ENCODE results near the gene FKBP5. TPM values are rescaled to one million over a fixed set of nuclear protein-coding genes. Genes with fewer than 3 reads are reported as not detected.
"Not testable (repeated sequence)": the region's sequence is repeated elsewhere in the genome, so short reads cannot be mapped to it uniquely, and the experiment has no call there.

The FKBP5 gene
- total RNA-seq, 1 experiment from 2014 or later = 15.0 TPM

DNA sequence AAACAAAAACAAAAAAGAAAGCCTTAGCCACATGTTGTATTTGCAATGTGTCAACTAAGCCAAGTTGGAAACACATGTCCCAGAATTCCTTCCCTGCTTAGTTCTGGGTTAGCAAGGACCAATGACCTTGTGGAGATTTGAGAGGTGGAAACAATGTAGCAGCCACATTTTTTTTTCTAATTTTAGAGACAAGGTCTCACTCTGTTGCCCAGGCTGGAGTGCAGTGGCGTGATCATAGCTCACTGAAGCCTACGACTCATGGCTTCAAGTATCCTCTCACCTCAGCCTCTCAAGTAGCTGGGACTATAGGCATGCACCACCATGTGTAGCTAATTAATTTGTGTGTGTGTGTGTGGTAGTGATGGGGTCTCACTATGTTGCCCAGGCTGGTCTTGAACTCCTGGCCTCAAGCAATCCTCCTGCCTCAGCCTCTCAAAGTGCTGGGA is 117.8 kb downstream of the FKBP5 start:
- H3K36me3 ChIP-seq (replicated peaks; ENCODE audit: control insufficient read depth, insufficient read depth, low read length); H3K4me3 ChIP-seq (ENCODE audit: insufficient read depth, low read depth, low read length); DNase-seq; H3K27me3 ChIP-seq (ENCODE audit: control insufficient read depth, insufficient read depth, low read length): not testable (repeated sequence)

DNA sequence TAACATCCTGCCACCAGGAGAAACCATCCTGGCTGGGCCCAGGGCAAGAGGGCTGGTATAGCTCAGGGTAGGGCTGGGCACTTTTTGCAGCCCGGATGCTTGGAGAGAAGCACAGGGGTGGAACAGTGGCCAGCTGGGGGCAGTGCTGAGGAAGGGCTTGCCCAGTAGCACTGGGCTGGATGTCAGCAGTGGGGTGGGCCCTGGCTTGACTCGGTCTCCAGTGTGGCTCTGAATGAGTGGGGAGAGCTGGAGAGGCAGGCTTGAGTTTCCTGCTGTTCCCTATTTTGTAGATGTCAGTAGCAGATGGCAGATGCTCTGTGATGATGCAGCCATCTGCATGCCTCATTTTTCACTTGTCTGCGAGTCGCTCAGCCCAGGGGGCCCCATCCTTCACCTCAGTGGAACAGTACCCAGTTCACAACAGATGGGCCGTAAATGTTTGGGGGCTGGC is 119.7 kb downstream of the FKBP5 start:
- Histone ChIP-seq H3K36me3 (replicated peaks; ENCODE audit: control insufficient read depth, insufficient read depth, low read length) (no peaks in the 10 kb centered on the region; the same call in 1 of the 2 replicates), H3K4me3 (ENCODE audit: insufficient read depth, low read depth, low read length) (no peak overlapping the region), H3K27me3 (ENCODE audit: control insufficient read depth, insufficient read depth, low read length) (no peaks in the 10 kb centered on the region)
- DNase-seq = peak; percentile 69

DNA sequence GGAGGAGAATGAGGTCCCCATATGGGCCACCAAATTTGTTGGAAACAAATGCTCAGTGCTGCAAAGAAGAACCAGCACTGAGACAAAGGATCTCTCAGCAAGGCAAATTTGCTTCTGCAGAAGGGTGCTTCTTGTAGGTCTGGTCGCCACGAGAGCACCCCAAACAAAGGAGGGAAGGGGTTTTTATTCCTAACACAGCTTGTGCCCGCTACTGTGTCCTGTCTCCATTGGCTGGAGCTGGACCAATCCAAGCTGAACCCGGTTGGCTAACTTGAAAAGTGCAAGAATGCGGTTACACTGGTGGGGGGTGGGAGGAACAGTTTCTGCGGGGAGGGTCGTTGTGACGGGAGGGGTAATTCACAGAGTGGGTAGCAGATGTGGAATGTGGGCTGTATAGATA is 121.9 kb downstream of the FKBP5 start:
- Histone ChIP-seq H3K36me3 (replicated peaks; ENCODE audit: control insufficient read depth, insufficient read depth, low read length) (no peaks in the 10 kb centered on the region), H3K4me3 (ENCODE audit: insufficient read depth, low read depth, low read length) (peak overlapping the region; percentile 41; the same call in 1 of the 2 replicates), H3K27me3 (ENCODE audit: control insufficient read depth, insufficient read depth, low read length) (no peaks in the 10 kb centered on the region)
- no peak for DNase-seq

DNA sequence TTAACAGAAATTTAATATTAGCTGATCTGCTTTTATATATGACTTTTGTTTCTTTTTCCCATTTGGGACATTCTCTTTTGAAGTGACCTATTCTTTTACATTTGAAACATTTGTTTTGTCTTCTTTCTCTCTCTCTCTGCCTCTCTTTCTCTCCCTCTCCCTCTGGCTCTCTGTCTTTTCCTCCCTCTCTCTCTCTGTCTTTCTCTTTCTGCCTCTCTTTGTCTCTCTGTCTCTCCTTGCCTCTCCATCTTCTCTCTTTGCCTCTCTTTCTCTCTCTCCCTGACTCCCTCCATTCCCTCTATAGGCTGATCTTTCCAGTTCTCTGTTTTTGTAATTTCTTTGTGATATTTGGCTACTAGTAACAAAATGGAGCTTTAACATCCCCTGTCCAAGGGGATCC is 124.0 kb downstream of the FKBP5 start:
- H3K27me3 ChIP-seq (ENCODE audit: control insufficient read depth, insufficient read depth, low read length) = no peaks in the 10 kb centered on the region
- no peaks in the 10 kb centered on the region for H3K36me3 ChIP-seq (replicated peaks; ENCODE audit: control insufficient read depth, insufficient read depth, low read length)
- DNase-seq = no peak
- no peak overlapping the region for H3K4me3 ChIP-seq (ENCODE audit: insufficient read depth, low read depth, low read length)

DNA sequence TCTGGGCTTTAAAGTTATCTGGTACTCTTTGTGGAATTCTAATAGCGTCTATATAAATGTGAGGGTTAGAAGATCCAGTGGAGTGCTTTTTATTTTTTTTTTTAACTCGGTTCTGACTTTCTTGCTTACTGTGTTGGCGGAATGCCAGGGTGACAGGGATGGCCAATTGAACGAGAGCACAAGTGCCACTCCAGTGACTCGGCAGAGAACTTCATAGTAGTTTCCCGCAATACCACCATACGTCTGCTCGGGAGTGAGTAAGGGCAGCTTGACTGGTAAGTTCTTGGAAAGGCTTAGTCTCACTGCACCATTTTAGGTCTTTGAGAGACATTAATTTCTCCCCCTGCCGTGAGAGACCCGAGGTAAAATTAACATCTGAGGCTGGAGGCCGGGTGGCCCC is 126.7 kb downstream of the FKBP5 start:
- Histone ChIP-seq H3K4me3 (ENCODE audit: insufficient read depth, low read depth, low read length) (no peak overlapping the region), H3K27me3 (ENCODE audit: control insufficient read depth, insufficient read depth, low read length) (no peaks in the 10 kb centered on the region), H3K36me3 (replicated peaks; ENCODE audit: control insufficient read depth, insufficient read depth, low read length) (no peaks in the 10 kb centered on the region)
- DNase-seq = no peak

DNA sequence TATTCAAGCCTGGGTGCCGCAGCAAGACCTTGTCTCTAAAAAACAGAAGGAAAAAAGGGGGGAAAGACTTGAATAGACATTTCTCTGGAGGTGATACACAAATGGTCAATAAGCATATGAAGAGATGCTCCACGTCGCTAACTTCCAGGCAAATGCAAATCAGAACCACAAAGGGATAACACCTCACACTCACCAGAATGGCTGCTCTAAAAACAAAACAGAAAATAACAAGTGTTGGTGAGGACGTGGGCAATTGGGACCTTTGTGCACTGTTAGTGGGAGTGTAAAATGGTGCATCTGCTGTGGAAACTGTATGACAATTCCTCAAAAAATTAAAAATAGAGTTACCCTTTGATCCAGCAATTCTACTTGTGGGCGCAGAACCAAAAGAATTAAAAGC is 127.6 kb downstream of the FKBP5 start:
- Histone ChIP-seq H3K4me3 (ENCODE audit: insufficient read depth, low read depth, low read length) (no peak overlapping the region), H3K27me3 (ENCODE audit: control insufficient read depth, insufficient read depth, low read length) (no peaks in the 10 kb centered on the region), H3K36me3 (replicated peaks; ENCODE audit: control insufficient read depth, insufficient read depth, low read length) (no peaks in the 10 kb centered on the region)
- DNase-seq = no peak

DNA sequence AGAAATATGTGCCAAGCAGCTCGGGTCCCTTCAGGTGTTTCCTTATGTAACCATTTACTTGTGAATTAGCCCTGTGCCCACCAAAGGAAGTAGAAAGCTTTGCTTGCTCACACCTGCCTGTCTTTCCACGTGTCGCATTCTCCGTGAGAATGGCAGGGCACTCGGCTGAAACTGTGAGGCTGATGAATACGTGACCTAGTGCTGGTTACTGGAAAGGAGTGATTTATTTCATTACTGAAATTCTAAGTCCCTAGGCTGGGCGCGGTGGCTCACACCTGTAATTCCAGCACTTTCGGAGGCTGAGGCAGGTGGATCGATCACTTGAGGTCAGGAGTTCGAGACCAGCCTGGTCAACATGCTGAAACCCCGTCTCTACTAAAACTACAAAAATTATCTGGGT is 130.1 kb downstream of the FKBP5 start:
- Histone ChIP-seq H3K4me3 (ENCODE audit: insufficient read depth, low read depth, low read length) (no peak overlapping the region), H3K36me3 (replicated peaks; ENCODE audit: control insufficient read depth, insufficient read depth, low read length) (no peaks in the 10 kb centered on the region), H3K27me3 (ENCODE audit: control insufficient read depth, insufficient read depth, low read length) (no peaks in the 10 kb centered on the region)
- no peak for DNase-seq

DNA sequence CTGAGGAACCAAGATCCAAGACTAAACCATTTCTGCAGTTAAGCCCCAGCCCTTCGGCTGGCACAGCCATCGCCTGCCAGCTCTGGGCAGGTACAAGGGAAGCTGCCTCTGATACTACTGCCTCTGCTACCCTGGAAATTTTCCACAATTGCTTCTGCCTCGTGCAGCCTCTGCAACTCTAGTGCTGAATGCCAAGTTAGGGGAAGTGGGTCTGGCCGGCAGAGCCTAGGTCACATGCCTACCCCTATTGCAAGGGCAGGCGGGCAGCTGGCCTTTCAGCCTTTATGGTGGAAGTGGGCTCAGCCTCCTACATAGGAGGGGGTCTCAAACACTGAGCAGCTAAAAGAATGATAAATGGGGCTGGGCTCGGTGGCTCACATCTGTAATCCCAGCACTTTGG is 131.5 kb downstream of the FKBP5 start:
- no peak for DNase-seq
- H3K4me3 ChIP-seq (ENCODE audit: insufficient read depth, low read depth, low read length) = no peak overlapping the region

DNA sequence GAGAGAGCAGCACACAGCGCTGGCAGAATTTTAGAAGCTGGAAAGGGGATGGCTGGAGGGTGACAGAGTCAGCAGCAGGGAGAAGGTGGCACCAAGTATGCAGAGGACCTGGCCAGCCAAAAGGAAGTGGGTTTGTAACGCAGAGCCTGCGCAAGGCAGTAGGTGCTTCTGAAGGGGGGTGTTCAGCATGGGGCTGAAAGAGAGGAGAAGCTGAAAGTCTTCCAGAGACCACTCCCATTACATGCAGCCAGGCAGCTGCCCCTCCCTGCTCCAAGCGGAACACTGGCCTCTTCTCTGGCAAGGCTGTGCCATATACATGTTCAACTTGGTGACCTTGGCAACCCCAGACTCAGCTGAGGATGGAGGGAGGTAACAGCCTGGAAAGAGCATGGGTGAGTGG is 133.9 kb downstream of the FKBP5 start:
- H3K4me3 ChIP-seq (ENCODE audit: insufficient read depth, low read depth, low read length) = no peak overlapping the region
- no peaks in the 10 kb centered on the region for H3K36me3 ChIP-seq (replicated peaks; ENCODE audit: control insufficient read depth, insufficient read depth, low read length)
- H3K27me3 ChIP-seq (ENCODE audit: control insufficient read depth, insufficient read depth, low read length) = no peaks in the 10 kb centered on the region
- no peak for DNase-seq

More for the DNA sequence above, 131.5 kb downstream of the FKBP5 start:
- H3K27me3 ChIP-seq (ENCODE audit: control insufficient read depth, insufficient read depth, low read length) = no peaks in the 10 kb centered on the region
- no peaks in the 10 kb centered on the region for H3K36me3 ChIP-seq (replicated peaks; ENCODE audit: control insufficient read depth, insufficient read depth, low read length)

DNA sequence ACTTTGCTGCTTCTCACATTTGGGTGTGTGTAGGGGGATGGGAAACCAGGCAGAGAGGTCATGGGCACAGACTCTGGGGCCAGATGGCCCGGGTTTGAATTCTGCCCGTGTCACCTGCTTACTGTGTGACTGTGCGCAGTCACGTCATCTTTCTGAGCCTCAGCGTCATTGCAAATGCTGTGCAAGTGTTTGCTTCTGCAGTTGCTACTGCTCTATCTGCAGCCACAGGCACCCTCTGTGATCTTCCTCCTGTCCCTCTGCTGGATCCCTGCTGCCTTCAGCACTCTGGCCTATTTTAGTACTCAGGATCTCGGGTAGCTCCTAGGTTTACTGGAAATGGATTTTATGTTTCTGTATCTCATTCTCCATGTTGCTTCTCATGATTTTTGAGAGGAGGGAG is 135.4 kb downstream of the FKBP5 start:
- no peak for DNase-seq
- no peaks in the 10 kb centered on the region for H3K36me3 ChIP-seq (replicated peaks; ENCODE audit: control insufficient read depth, insufficient read depth, low read length)
- no peak overlapping the region for H3K4me3 ChIP-seq (ENCODE audit: insufficient read depth, low read depth, low read length)
- H3K27me3 ChIP-seq (ENCODE audit: control insufficient read depth, insufficient read depth, low read length) = no peaks in the 10 kb centered on the region

DNA sequence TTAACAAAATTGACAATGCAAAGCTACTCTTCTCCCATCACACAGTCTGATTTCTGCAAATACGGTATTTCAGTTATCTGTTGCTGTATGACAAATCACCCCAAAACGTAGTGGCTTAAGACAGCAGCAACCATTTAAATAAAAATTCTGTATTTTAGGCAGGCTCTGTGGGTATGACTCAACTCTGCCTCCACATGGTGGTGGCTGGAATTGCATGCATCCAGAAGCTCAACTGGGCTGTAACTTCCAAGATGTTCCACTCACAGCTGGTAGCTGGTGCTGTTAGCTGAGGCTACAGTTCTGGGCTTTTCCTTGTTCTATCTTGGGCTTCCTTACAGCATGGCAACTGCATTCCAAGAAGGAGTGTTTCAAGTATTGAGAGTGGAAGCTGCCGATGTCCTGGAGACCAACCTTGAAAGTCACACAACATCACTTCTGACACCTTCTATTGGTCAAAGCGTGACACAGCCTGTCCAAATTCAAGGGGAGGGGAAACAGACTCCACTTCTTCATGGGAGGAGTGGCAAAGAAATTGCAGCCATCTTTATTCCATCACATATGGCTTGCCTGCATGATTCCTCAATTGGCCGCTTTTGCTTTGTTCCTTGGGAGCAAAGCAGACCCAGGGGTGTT is 136.3 kb downstream of the FKBP5 start:
- H3K36me3 ChIP-seq (replicated peaks; ENCODE audit: control insufficient read depth, insufficient read depth, low read length) = no peaks in the 10 kb centered on the region
- H3K27me3 ChIP-seq (ENCODE audit: control insufficient read depth, insufficient read depth, low read length) = no peaks in the 10 kb centered on the region
- H3K4me3 ChIP-seq (ENCODE audit: insufficient read depth, low read depth, low read length) = no peak overlapping the region
- DNase-seq = peak; percentile 60

DNA sequence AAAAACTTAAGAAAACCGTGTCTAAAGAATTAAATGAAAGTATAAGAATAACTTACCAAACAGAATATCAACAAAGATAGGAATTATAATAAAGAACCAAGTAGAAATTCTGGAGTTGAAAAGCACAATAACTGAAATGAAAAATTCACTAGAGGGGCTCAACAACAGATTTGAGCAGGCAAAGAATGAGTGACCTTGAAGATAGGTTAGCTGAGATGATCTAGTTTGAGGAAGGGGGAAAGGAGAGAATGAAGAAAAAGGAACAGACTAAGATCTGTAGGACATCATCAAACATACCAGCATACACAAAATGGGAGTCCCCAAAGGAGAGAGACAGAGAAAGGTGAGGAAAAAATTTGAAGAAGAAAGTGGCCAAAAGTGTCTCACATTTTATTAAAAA is 138.3 kb downstream of the FKBP5 start:
- H3K36me3 ChIP-seq (replicated peaks; ENCODE audit: control insufficient read depth, insufficient read depth, low read length) = no peaks in the 10 kb centered on the region
- no peak for DNase-seq
- no peaks in the 10 kb centered on the region for H3K27me3 ChIP-seq (ENCODE audit: control insufficient read depth, insufficient read depth, low read length)
- no peak overlapping the region for H3K4me3 ChIP-seq (ENCODE audit: insufficient read depth, low read depth, low read length)

DNA sequence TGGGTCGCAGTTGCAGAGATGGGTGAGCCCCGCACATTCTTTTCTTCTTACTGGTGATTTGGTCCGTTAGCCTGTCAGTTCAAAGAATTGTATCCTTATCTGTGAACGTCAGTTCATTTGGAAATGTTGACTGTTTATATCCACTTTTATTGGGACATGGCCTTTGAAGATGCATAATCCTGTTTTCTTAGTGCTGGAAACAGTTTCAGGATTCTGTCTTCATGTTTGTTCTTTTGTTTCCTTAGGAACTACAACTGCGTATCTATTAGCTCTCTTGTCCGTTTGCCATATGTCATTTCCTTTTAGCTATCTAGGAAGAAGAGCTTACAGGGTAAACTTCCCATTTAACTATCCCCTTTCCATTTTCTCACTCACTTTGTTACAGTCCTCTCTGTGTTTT is 141.0 kb downstream of the FKBP5 start:
- Histone ChIP-seq H3K27me3 (ENCODE audit: control insufficient read depth, insufficient read depth, low read length) (no peaks in the 10 kb centered on the region), H3K36me3 (replicated peaks; ENCODE audit: control insufficient read depth, insufficient read depth, low read length) (no peaks in the 10 kb centered on the region), H3K4me3 (ENCODE audit: insufficient read depth, low read depth, low read length) (no peak overlapping the region)
- DNase-seq = no peak

DNA sequence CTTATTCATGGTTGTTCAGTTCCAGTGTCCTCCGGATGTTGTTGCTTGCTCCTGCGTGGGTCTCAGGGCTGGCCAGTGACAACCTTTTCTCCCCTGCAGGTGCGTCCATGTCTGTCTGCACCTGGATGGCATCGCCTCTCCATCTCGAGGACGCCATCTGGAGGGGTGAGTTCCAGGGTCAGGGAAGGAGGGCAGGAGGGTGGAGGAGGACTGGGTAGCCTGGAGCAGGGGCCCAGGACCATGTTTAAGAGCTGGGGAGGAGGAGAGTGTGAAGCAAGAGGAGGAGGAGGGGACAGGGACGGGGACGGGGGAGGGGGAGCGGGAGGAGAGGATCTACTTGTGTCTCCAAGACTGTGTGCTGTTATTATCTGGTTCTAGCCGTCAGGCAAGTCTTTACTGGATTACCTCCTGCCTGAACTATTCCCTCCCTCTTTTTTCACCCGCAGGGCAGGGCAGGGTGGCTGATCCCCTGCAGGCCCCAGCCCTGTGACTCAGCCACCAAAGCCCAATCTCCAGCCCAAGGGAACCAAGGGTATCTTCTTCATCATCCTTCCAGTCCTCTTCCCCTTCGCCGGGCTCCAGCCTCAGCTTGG is 143.8 kb downstream of the FKBP5 start:
- Histone ChIP-seq H3K36me3 (replicated peaks; ENCODE audit: control insufficient read depth, insufficient read depth, low read length) (no peaks in the 10 kb centered on the region), H3K4me3 (ENCODE audit: insufficient read depth, low read depth, low read length) (no peak overlapping the region), H3K27me3 (ENCODE audit: control insufficient read depth, insufficient read depth, low read length) (no peaks in the 10 kb centered on the region)
- peak; percentile 31 for DNase-seq

DNA sequence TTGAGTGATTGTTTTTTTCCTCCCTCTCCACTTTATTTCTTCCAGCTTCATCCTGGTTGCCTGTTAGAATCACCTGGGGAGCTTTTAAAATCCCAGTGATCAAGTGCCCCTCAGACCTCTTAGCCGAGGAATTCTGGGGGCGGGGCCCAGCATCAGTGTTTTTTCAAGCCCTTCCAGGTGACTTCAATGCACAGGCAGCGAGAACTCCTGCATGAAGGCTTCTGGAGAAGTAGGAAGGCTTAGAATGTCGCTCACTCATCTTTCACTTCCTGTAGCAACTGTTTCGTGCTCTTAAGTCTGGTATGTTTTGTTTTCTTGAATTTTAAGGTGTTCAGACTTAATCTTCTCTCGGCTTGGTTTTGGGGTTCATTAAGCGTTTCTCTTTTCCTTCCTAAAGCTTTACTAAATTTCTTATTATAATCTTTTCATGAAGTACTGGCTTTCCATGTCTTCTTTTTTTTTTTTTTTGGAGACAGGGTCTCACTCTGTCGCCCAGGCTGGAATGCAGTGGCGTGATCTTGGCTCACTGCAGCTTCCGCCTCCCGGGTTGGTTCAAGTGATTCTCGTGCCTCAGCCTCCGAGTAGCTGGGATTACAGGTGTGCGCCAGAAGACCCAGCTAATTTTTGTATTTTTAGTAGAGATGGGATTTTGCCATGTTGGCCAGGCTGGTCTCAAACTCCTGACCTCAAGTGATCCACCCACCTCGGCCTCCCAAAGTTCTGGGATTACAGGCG is 145.1 kb downstream of the FKBP5 start:
- DNase-seq = peak; percentile 62
- H3K36me3 ChIP-seq (replicated peaks; ENCODE audit: control insufficient read depth, insufficient read depth, low read length) = no peaks in the 10 kb centered on the region
- H3K4me3 ChIP-seq (ENCODE audit: insufficient read depth, low read depth, low read length) = no peak overlapping the region
- H3K27me3 ChIP-seq (ENCODE audit: control insufficient read depth, insufficient read depth, low read length) = no peaks in the 10 kb centered on the region

Measured in H7 (cell line).